Tibial artery (tissue), 4 donors: ENCODE results near the gene CALHM3.

Experiments
- DNase-seq, 2 donors: peaks; one replicate each; pipeline ENCODE4 v3.0.0-alpha.2; 2019
- H3K27ac ChIP-seq, 2 donors: fragments of 200-600 bp; sonication (generic) in 1 of 2; 1 replicate in 1 of 2; 2 replicates in 1 of 2; pipeline ENCODE4 v1.5.1; 2018 to 2019; ENCODE audit warnings: mild to moderate bottlenecking in 1 of 2
- H3K27me3 ChIP-seq, 2 donors: fragments of 200-600 bp; sonication (generic) in 1 of 2; one replicate each; pipeline versions ENCODE4 v1.5.1 to v1.6.0; 2016 to 2019
- H3K36me3 ChIP-seq, 3 donors: fragments of 200-600 bp; sonication (generic) in 2 of 3; one replicate each; pipeline ENCODE4 v1.5.1; 2016 to 2019; ENCODE audit warnings: mild to moderate bottlenecking in 2 of 3
- H3K4me1 ChIP-seq, 4 donors: fragments of 200-600 bp; sonication (generic) in 2 of 4; 1 replicate in 3 of 4; 2 replicates in 1 of 4; pipeline ENCODE4 v1.5.1; 2016 to 2019
- H3K4me3 ChIP-seq, 2 donors: fragments of 200-600 bp; sonication (generic) in 1 of 2; 1 replicate in 1 of 2; 2 replicates in 1 of 2; pipeline ENCODE4 v1.5.1; 2018 to 2019; ENCODE audit warnings: mild to moderate bottlenecking in 2 of 2
- H3K9me3 ChIP-seq, 3 donors: fragments of 200-600 bp; sonication (generic) in 1 of 3; one replicate each; pipeline ENCODE4 v1.5.1; 2016 to 2019
- CTCF ChIP-seq, 2 experiments: fragments of 200-600 bp in 1 of 2; fragments of 450-650 bp in 1 of 2; IDR thresholded peaks; one replicate each; pipeline ENCODE4 v1.5.1; 2017 to 2019; ENCODE audit warnings: antibody characterized with exemption in 2 of 2, mild to moderate bottlenecking in 1 of 2, moderate library complexity in 1 of 2
- intact Hi-C: fragments of 100-400 bp; cut with DNase I; formaldehyde crosslinking; loops from one replicate; pipeline ENCODE4 v1.15.0; 2023; ENCODE audit warnings: low total_unique reads

Gene CALHM3

GRCh38 chr10:103512591-103513379 is 33.7 kb upstream of the CALHM3 start:
- H3K27me3 ChIP-seq, result peaks cover 0 to 7% of the 10 kb centered on the region in 2 donors
- H3K4me1 ChIP-seq, result no peaks in the 10 kb centered on the region
- no peak for DNase-seq
- TF ChIP-seq CTCF (IDR thresholded peaks at IDR 0.05), result no peak
- H3K4me3 ChIP-seq, result no peak overlapping the region
- no peak overlapping the region for H3K27ac ChIP-seq
- H3K9me3 ChIP-seq, result no peaks in the 10 kb centered on the region
- no peaks in the 10 kb centered on the region for H3K36me3 ChIP-seq
- intact Hi-C loops, result no loop called here

GRCh38 chr10:103512166-103512565 is 33.1 kb upstream of the CALHM3 start:
- Histone ChIP-seq H3K27ac (no peak overlapping the region), H3K4me1 (no peaks in the 10 kb centered on the region), H3K4me3 (no peak overlapping the region), H3K9me3 (no peaks in the 10 kb centered on the region), H3K27me3 (peaks cover 0 to 14% of the 10 kb centered on the region in 2 donors), H3K36me3 (no peaks in the 10 kb centered on the region)
- no peak for TF ChIP-seq CTCF (IDR thresholded peaks at IDR 0.05)
- DNase-seq, result no peak
- intact Hi-C loops, result no loop called here

GRCh38 chr10:103510791-103511752 is 32.0 kb upstream of the CALHM3 start:
- Histone ChIP-seq H3K27ac (no peak overlapping the region), H3K27me3 (peaks cover 0 to 22% of the 10 kb centered on the region in 2 donors), H3K9me3 (no peaks in the 10 kb centered on the region), H3K4me3 (no peak overlapping the region), H3K36me3 (no peaks in the 10 kb centered on the region), H3K4me1 (no peaks in the 10 kb centered on the region)
- DNase-seq, result no peak
- intact Hi-C loops, result no loop called here
- TF ChIP-seq CTCF (IDR thresholded peaks at IDR 0.05), result no peak

- intact Hi-C loops, result no loop called here
- DNase-seq, result no peak
Observed at GRCh38 chr10:103510046-103510685, 31.1 kb upstream of the CALHM3 start.

More at GRCh38 chr10:103510046-103510685, 31.1 kb upstream of the CALHM3 start:
- H3K27me3 ChIP-seq, result peaks cover 0 to 28% of the 10 kb centered on the region in 2 donors
- H3K36me3 ChIP-seq, result no peaks in the 10 kb centered on the region
- no peaks in the 10 kb centered on the region for H3K4me1 ChIP-seq
- no peak for TF ChIP-seq CTCF (IDR thresholded peaks at IDR 0.05)
- H3K9me3 ChIP-seq, result no peaks in the 10 kb centered on the region
- no peak overlapping the region for H3K4me3 ChIP-seq
- H3K27ac ChIP-seq, result no peak overlapping the region
